Measurements from ENCODE around the gene L1CAM. TPM values are rescaled to one million over a fixed set of nuclear protein-coding genes. Genes with fewer than 3 reads are reported as not detected.

Gene L1CAM
- total and polyA plus RNA-seq, 9 of the 15 experiments (the other 6 are each of a cell fraction or from before 2014, with no cell fraction given) = 0.09 to 0.86 (median 0.26) TPM; not detected in 3

- Histone ChIP-seq H3K4me2 (ENCODE audit: insufficient read depth, low read length) (peak overlapping the region; percentile 29; the same call in 1 of the 2 replicates), H3K4me1 (replicated peaks in 1 of 2; ENCODE audit: control insufficient read depth in 2 of 2, insufficient read depth in 2 of 2, low read length in 2 of 2) (peaks cover 28 to 65% of the 10 kb centered on the region in 2 experiments; a peak in 4 of 5 replicates), H3K27me3 (ENCODE audit: control insufficient read depth in 2 of 2, insufficient read depth in 2 of 2, low read length in 2 of 2) (no peaks in the 10 kb centered on the region), H3K27ac (ENCODE audit: extremely low read depth, low read depth, low read length) (peak overlapping the region; percentile 46; the same call in 2 of the 3 replicates), H3K9me3 (replicated peaks; ENCODE audit: control insufficient read depth, insufficient read depth, low read depth, low read length) (no peaks in the 10 kb centered on the region), H4K20me1 (replicated peaks; ENCODE audit: control insufficient read depth, insufficient read depth, low read length) (no peaks in the 10 kb centered on the region), H3K4me3 (no peak overlapping the region), H3K36me3 (ENCODE audit: control insufficient read depth, insufficient read depth, low read length) (peaks cover 53% of the 10 kb centered on the region), H3K9ac (ENCODE audit: insufficient read depth in 1 of 2, low read depth in 2 of 2, low read length in 2 of 2) (peak overlapping the region in 1 of 2 experiments; percentile 49; a peak in 2 of 4 replicates), H2AFZ (ENCODE audit: low read depth, low read length) (no peak overlapping the region), H3K79me2 (ENCODE audit: control insufficient read depth, insufficient read depth, low read length) (peaks cover 62% of the 10 kb centered on the region), H3K9me1 (ENCODE audit: control insufficient read depth, insufficient read depth, low read length) (no peaks in the 10 kb centered on the region)
- in situ Hi-C loops (cut with MboI) (no loop called here), intact Hi-C loops (cut with micrococcal nuclease) (loop anchor here (5.0 kb wide), 1 partner anchor 162 kb away; no protein-coding TSS in a partner anchor)
- FAIRE-seq (no peak), ATAC-seq (no peak), DNase-seq (ENCODE audit: extremely low read depth in 1 of 4, low spot score in 3 of 4) (no peak)
- TF ChIP-seq KLF6 (CRISPR knock-in tag; IDR thresholded peaks at IDR 0.05; ENCODE audit: borderline replicate concordance) (no peak), BCOR (IDR thresholded peaks at IDR 0.05) (no peak), CXXC5 (CRISPR knock-in tag; IDR thresholded peaks at IDR 0.05) (no peak), ZKSCAN3 (CRISPR knock-in tag; IDR thresholded peaks at IDR 0.05) (no peak), KDM5B (IDR thresholded peaks at IDR 0.05; ENCODE audit: insufficient replicate concordance, low read depth, low read length) (no peak), ZNF347 (CRISPR knock-in tag; IDR thresholded peaks at IDR 0.05; ENCODE audit: low read depth) (no peak), PCBP2 (IDR thresholded peaks at IDR 0.05; ENCODE audit: low read depth, low read length, poor library complexity, severe bottlenecking) (no peak)
- 72% methylated on average over 10 of the region's 10 CpGs for WGBS (ENCODE audit: insufficient coverage, low coverage, missing lambda C conversion rate)
- CTCF ChIA-PET (ENCODE audit: low intra/inter-chr PET ratio) = no interaction called here
- no TSS peak for BruUV-seq (replicated peaks)
- POLR2A ChIA-PET = interaction anchor here (0.6 to 0.9 kb wide), 2 partner anchors 36 to 215 kb away, joined by 3 to 4 read pairs; no protein-coding TSS in a partner anchor
Measured at GRCh38 chrX:153929576-153929975, 43.6 kb upstream of the L1CAM start.

Measured in K562 (cell line).